GM12878 (cell line): Measurements from ENCODE around the gene SEMA4G. TPM values are rescaled to one million over a fixed set of nuclear protein-coding genes. Genes with fewer than 3 reads are reported as not detected.

Experiments
- ATAC-seq: fragments of 200-7000 bp; cut with Tn5 transposase; 3 replicates; pipeline ENCODE4 v1.9.1; 2020; ENCODE audit warnings: mild to moderate bottlenecking, moderate library complexity
- BruUV-seq: library from RNA; stranded (reverse); fragments of 400-500 nt; replicated peaks from 2 replicates; lab custom pipeline; 2021; lab: Mats Ljungman, UMichigan
- CTCF ChIA-PET: fragments of 300-600 bp; sonication (Branson Sonifier 250); formaldehyde crosslinking; extraction: SDS; loops from one replicate; lab custom pipeline; 2021; ENCODE audit warnings: inconsistent platforms; lab: Yijun Ruan, JAX
- POLR2A ChIA-PET: fragments of 350-600 bp; formaldehyde crosslinking; extraction: SDS; loops from one replicate; lab custom pipeline; 2021; ENCODE audit warnings: inconsistent platforms; lab: Charles Lee
- RAD21 ChIA-PET: fragments of 300-600 bp; sonication (Branson Sonifier 250); formaldehyde crosslinking; loops from one replicate; lab custom pipeline; 2023; ENCODE audit warnings: antibody characterized with exemption; ENCODE audit not compliant: unreplicated experiment; lab: Charles Lee
- SMC1A ChIA-PET: fragments of 300-600 bp; sonication (Branson Sonifier 250); formaldehyde crosslinking; loops from one replicate; lab custom pipeline; 2023; ENCODE audit not compliant: unreplicated experiment, uncharacterized antibody; lab: Charles Lee
- DNase-seq: peaks from one replicate; pipeline ENCODE4 v3.0.0-alpha.2; 2011; ENCODE audit warnings: low read depth, low spot score
- FAIRE-seq: peaks from 3 replicates; lab custom pipeline; 2011; peaks lifted over from hg19 to GRCh38; lab: Jason Lieb, UNC
- H2AFZ ChIP-seq: 2 replicates; pipeline ENCODE4 v1.6.0; 2011; ENCODE audit warnings: low read depth, low read length, control low read depth; ENCODE audit not compliant: control insufficient read depth
- H3K27ac ChIP-seq: 2 replicates; pipeline ENCODE4 v1.5.1; 2011; ENCODE audit warnings: control low read depth; ENCODE audit not compliant: control insufficient read depth, insufficient read depth
- H3K27me3 ChIP-seq, 2 experiments: replicated peaks in 1 of 2; 2 replicates each; pipeline versions ENCODE4 v1.6.0 to v1.6.1; 2011; ENCODE audit warnings: low read length in 1 of 2; ENCODE audit not compliant: control insufficient read depth in 2 of 2, insufficient read depth in 2 of 2
- H3K36me3 ChIP-seq, 2 experiments: 2 replicates each; pipeline ENCODE4 v1.5.1; 2011; ENCODE audit warnings: low read length in 1 of 2; ENCODE audit not compliant: control insufficient read depth in 2 of 2, insufficient read depth in 2 of 2
- H3K4me1 ChIP-seq: 2 replicates; pipeline ENCODE4 v1.6.1; 2011; ENCODE audit warnings: mild to moderate bottlenecking, low read length, moderate library complexity, mixed read lengths; ENCODE audit not compliant: control insufficient read depth, insufficient read depth
- H3K4me2 ChIP-seq: 2 replicates; pipeline ENCODE4 v1.6.0; 2011; ENCODE audit warnings: control low read depth; ENCODE audit not compliant: control insufficient read depth, insufficient read depth
- H3K4me3 ChIP-seq: fragments of 200-600 bp; sonication (generic); 2 replicates; pipeline ENCODE4 v1.5.1; 2016
- H3K79me2 ChIP-seq: 2 replicates; pipeline ENCODE4 v1.6.0; 2011; ENCODE audit warnings: low read length; ENCODE audit not compliant: control insufficient read depth, insufficient read depth
- H3K9ac ChIP-seq: 2 replicates; pipeline ENCODE4 v1.8.0; 2011; ENCODE audit warnings: low read length, control low read depth, mixed read lengths; ENCODE audit not compliant: control insufficient read depth, insufficient read depth
- H3K9me3 ChIP-seq: replicated peaks from 3 replicates; pipeline ENCODE4 v1.5.1; 2011; ENCODE audit warnings: mild to moderate bottlenecking, low read length; ENCODE audit not compliant: control insufficient read depth, insufficient read depth
- H4K20me1 ChIP-seq: 2 replicates; pipeline ENCODE4 v1.6.0; 2011; ENCODE audit not compliant: control insufficient read depth, insufficient read depth
- BACH1 ChIP-seq: fragments of 450-650 bp; IDR thresholded peaks from 2 replicates; pipeline ENCODE4 v1.6.1; 2017; ENCODE audit warnings: mild to moderate bottlenecking, borderline replicate concordance
- CREB1 ChIP-seq: IDR thresholded peaks from 2 replicates; pipeline ENCODE4 v1.6.1; 2012; ENCODE audit warnings: low read depth, mild to moderate bottlenecking, inconsistent platforms
- EZH2 ChIP-seq: IDR thresholded peaks from 2 replicates; pipeline ENCODE4 v1.6.1; 2012; ENCODE audit warnings: low read depth, mild to moderate bottlenecking, control low read depth, inconsistent platforms, low read length, borderline replicate concordance; ENCODE audit not compliant: control insufficient read depth
- HDAC6 ChIP-seq: fragments of 200-600 bp; sonication (generic); IDR thresholded peaks from one replicate; pipeline ENCODE4 v1.8.0; 2017; ENCODE audit warnings: antibody characterized with exemption; ENCODE audit not compliant: unreplicated experiment
- HDGF ChIP-seq: fragments of 450-650 bp; IDR thresholded peaks from 2 replicates; pipeline ENCODE4 v1.6.1; 2016; ENCODE audit warnings: antibody characterized with exemption
- MAX ChIP-seq: IDR thresholded peaks from 2 replicates; pipeline ENCODE4 v1.6.1; 2012; ENCODE audit warnings: low read depth, low read length, improper control_type of control experiment
- NKRF ChIP-seq: fragments of 450-650 bp; conservative IDR thresholded peaks from 2 replicates; pipeline ENCODE4 v1.6.1; 2017; ENCODE audit warnings: mild to moderate bottlenecking, moderate library complexity
- NR2F1 ChIP-seq: fragments of 450-650 bp; conservative IDR thresholded peaks from 2 replicates; pipeline ENCODE4 v1.6.1; 2017; ENCODE audit warnings: mild to moderate bottlenecking
- POLR2AphosphoS2 ChIP-seq: IDR thresholded peaks from 2 replicates; pipeline ENCODE4 v1.6.1; 2011; ENCODE audit warnings: low read depth, mild to moderate bottlenecking, low read length, improper control_type of control experiment, moderate library complexity
- RB1 ChIP-seq: fragments of 450-650 bp; formaldehyde crosslinking; IDR thresholded peaks from 2 replicates; pipeline ENCODE4 v1.6.1; 2017; ENCODE audit warnings: mild to moderate bottlenecking, borderline replicate concordance
- SIX5 ChIP-seq: IDR thresholded peaks from 2 replicates; pipeline ENCODE4 v1.6.1; 2011; ENCODE audit warnings: mild to moderate bottlenecking, low read depth, low read length, moderate library complexity; ENCODE audit not compliant: severe bottlenecking
- SREBF1 ChIP-seq: IDR thresholded peaks from 2 replicates; pipeline ENCODE4 v1.6.1; 2012; ENCODE audit warnings: mild to moderate bottlenecking, low read length
- STAT1 ChIP-seq: fragments of 450-650 bp; conservative IDR thresholded peaks from 2 replicates; pipeline ENCODE4 v1.6.1; 2014; ENCODE audit warnings: antibody characterized with exemption, mild to moderate bottlenecking
- YBX1 ChIP-seq: fragments of 450-650 bp; IDR thresholded peaks from 2 replicates; pipeline ENCODE4 v1.6.1; 2016; ENCODE audit warnings: antibody characterized with exemption
- ZBTB4 ChIP-seq: fragments of 450-650 bp; formaldehyde crosslinking; IDR thresholded peaks from 2 replicates; pipeline ENCODE4 v1.4.0; 2022; ENCODE audit warnings: mild to moderate bottlenecking, moderate library complexity
- WGBS: methylation state at CpG from one replicate; pipeline ENCODE4 v1.1.6; 2016; ENCODE audit warnings: low lambda C conversion rate; ENCODE audit not compliant: insufficient replicate concordance, insufficient coverage; ENCODE audit errors: missing lambda C conversion rate; 5-methylcytosine and 5-hydroxymethylcytosine counted together
- in situ Hi-C: fragments of 300-500 bp; cut with MboI; formaldehyde crosslinking; loops from 9 replicates; pipeline ENCODE4 v1.14.3; 2018; ENCODE audit warnings: mixed read lengths
- intact Hi-C: fragments of 100-400 bp; cut with micrococcal nuclease; formaldehyde crosslinking; loops from one replicate; pipeline ENCODE4 v1.14.2; 2022; ENCODE audit not compliant: unreplicated experiment
- polyA plus RNA-seq, 11 experiments: library from polyadenylated mRNA; depleted of rRNA in 4 of 11; unstranded in 6 of 11; stranded (reverse) in 5 of 11; fragments of >200 nt; fragmentation: Nextera tagmentation in 4 of 11; fragmentation: Illumina TruSeq in 1 of 11; extraction: Ambion mirVana in 4 of 11; extraction: Trizol in 1 of 11; gene quantifications; 1 replicate in 1 of 11; 2 replicates in 10 of 11; pipeline versions ENCODE4 v1.2.1 to v1.2.3, GENCODE V29; 2011 to 2016; ENCODE audit warnings: inconsistent platforms in 2 of 11, missing spikeins in 2 of 11, low read depth in 1 of 11
- total RNA-seq, 4 experiments: library from RNA; depleted of rRNA in 3 of 4; stranded (reverse); fragments of >200 nt in 3 of 4; fragmentation: Illumina TruSeq in 1 of 4; extraction: Trizol in 1 of 4; gene quantifications; 2 replicates each; pipeline versions ENCODE4 v1.2.1 to v1.2.3, GENCODE V29; 2013 to 2021
- TF ChIP-seq, protein P1 (sequence below): IDR thresholded peaks from 2 replicates; pipeline ENCODE4 v1.6.1; 2011; ENCODE audit warnings: mild to moderate bottlenecking, low read depth, low read length, moderate library complexity; ENCODE audit not compliant: insufficient replicate concordance

Gene SEMA4G
- total and polyA plus RNA-seq, 10 of the 15 experiments (the other 5 are each of a cell fraction or from before 2014, with no cell fraction given): 0.09 to 2.3 (median 0.44) TPM; not detected in 4

- intact Hi-C loops: loop anchor here (1.0 to 5.0 kb wide), 3 partner anchors 14 to 87 kb away; partner anchors contain the start of genes KAZALD1 and SLF2
- no TSS peak for BruUV-seq
- SMC1A ChIA-PET: interaction anchor here (1.4 to 2.0 kb wide), 3 partner anchors 12 to 42 kb away, joined by 4 to 9 read pairs (median 6); no protein-coding TSS in a partner anchor
- peak; percentile 79; the same call in 1 of the 2 replicates for TF ChIP-seq POLR2AphosphoS2
- TF ChIP-seq NR2F1: peak; percentile 48; the same call in 1 of the 2 replicates
- TF ChIP-seq SIX5: no peak
- TF ChIP-seq CREB1: no peak
- TF ChIP-seq HDAC6: no peak
- no peak for TF ChIP-seq EZH2
- no peak for TF ChIP-seq SREBF1
- no peak for TF ChIP-seq YBX1
- TF ChIP-seq, protein P1, sequence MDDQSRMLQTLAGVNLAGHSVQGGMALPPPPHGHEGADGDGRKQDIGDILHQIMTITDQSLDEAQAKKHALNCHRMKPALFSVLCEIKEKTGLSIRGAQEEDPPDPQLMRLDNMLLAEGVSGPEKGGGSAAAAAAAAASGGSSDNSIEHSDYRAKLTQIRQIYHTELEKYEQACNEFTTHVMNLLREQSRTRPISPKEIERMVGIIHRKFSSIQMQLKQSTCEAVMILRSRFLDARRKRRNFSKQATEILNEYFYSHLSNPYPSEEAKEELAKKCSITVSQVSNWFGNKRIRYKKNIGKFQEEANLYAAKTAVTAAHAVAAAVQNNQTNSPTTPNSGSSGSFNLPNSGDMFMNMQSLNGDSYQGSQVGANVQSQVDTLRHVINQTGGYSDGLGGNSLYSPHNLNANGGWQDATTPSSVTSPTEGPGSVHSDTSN: no peak
- TF ChIP-seq RB1: peak; percentile 86; the same call in 1 of the 2 replicates
- TF ChIP-seq STAT1: no peak
- 0 out of 2 replicates have a peak, but pooled peaks have one; percentile 72 for TF ChIP-seq NKRF
- no peak for TF ChIP-seq MAX
- TF ChIP-seq BACH1: peak; percentile 77
- TF ChIP-seq HDGF: no peak
- TF ChIP-seq ZBTB4 (CRISPR knock-in tag): no peak
These were observed 29.9 kb downstream of the SEMA4G start for GRCh38 chr10:100998991-100999741.

More at GRCh38 chr10:100998991-100999741, 29.9 kb downstream of the SEMA4G start:
- Histone ChIP-seq H3K36me3 (no peaks in the 10 kb centered on the region; a peak in 2 of 4 replicates), H3K9ac (peak overlapping the region; percentile 63), H3K27ac (peak overlapping the region; percentile 88), H4K20me1 (no peaks in the 10 kb centered on the region), H3K4me3 (peak overlapping the region; percentile 86), H3K4me1 (peaks cover 17% of the 10 kb centered on the region), H3K27me3 (no peaks in the 10 kb centered on the region), H3K9me3 (no peaks in the 10 kb centered on the region), H2AFZ (peak overlapping the region; percentile 90), H3K4me2 (peak overlapping the region; percentile 99), H3K79me2 (peaks cover 10% of the 10 kb centered on the region)
- in situ Hi-C loops: no loop called here
- POLR2A ChIA-PET: interaction anchor here (0.6 to 3.8 kb wide), 4 partner anchors 13 to 84 kb away, joined by 3 to 23 read pairs (median 4); partner anchors contain the start of genes KAZALD1, MRPL43 and TWNK
- FAIRE-seq: no peak
- CTCF ChIA-PET: interaction anchor here (0.8 to 5.7 kb wide), 14 partner anchors 9 to 85 kb away, joined by 3 to 91 read pairs (median 6); partner anchors contain the start of genes KAZALD1, MRPL43, PDZD7 and SFXN3
- no peak for DNase-seq
- WGBS: 1% methylated on average over 35 of the region's 83 CpGs
- peak; percentile 75 for ATAC-seq
- RAD21 ChIA-PET: interaction anchor here (0.6 to 4.6 kb wide), 10 partner anchors 12 to 125 kb away, joined by 3 to 26 read pairs (median 4); partner anchors contain the start of genes KAZALD1, MRPL43 and TWNK
